OCI-LY7 (cell line): ENCODE measurements around the gene DENND5B.

Experiments used
- CTCF ChIP-seq: fragments of 200-600 bp; sonication (generic); conservative IDR thresholded peaks from 2 replicates; pipeline ENCODE4 v1.5.1; 2014; ENCODE audit warnings: mild to moderate bottlenecking, antibody characterized with exemption, low read length, moderate library complexity, mixed read lengths
- EZH2phosphoT487 ChIP-seq: fragments of 200-600 bp; sonication (generic); IDR thresholded peaks from 2 replicates; pipeline ENCODE4 v1.6.1; 2018; ENCODE audit warnings: low read depth, borderline replicate concordance, mild to moderate bottlenecking, mixed run types, antibody characterized with exemption, low read length, moderate library complexity, mixed read lengths

GRCh38 chr12:31527083-31527482 is 63.9 kb downstream of the DENND5B start:
- no peak for TF ChIP-seq EZH2phosphoT487
- TF ChIP-seq CTCF: no peak
